Trophoblast cell (in vitro differentiated cells and primary cell): ENCODE measurements around the gene METTL23.

ENCODE experiments used
- DNase-seq, 2 donors: peaks; one replicate each; pipeline ENCODE4 v3.0.0-alpha.2; 2016
- H2AFZ ChIP-seq: 2 replicates; pipeline ENCODE4 v1.6.1; 2013; ENCODE audit warnings: low read length, moderate library complexity, mild to moderate bottlenecking; ENCODE audit not compliant: insufficient read depth, poor library complexity
- H2AK5ac ChIP-seq: 2 replicates; pipeline ENCODE4 v1.6.1; 2013; ENCODE audit warnings: mild to moderate bottlenecking, low read length
- H2BK120ac ChIP-seq: 2 replicates; pipeline ENCODE4 v1.6.1; 2013; ENCODE audit warnings: low read length, mild to moderate bottlenecking, moderate library complexity; ENCODE audit not compliant: insufficient read depth, poor library complexity
- H2BK12ac ChIP-seq: 2 replicates; pipeline ENCODE4 v1.6.1; 2013; ENCODE audit warnings: mild to moderate bottlenecking, low read length, moderate library complexity
- H2BK5ac ChIP-seq: 2 replicates; pipeline ENCODE4 v1.6.1; 2013; ENCODE audit warnings: low read length, low read depth, moderate library complexity, mild to moderate bottlenecking; ENCODE audit not compliant: poor library complexity
- H3K14ac ChIP-seq: 2 replicates; pipeline ENCODE4 v1.6.1; 2013; ENCODE audit warnings: mild to moderate bottlenecking, low read length
- H3K18ac ChIP-seq: 2 replicates; pipeline ENCODE4 v1.6.1; 2013; ENCODE audit warnings: mild to moderate bottlenecking, low read length
- H3K23ac ChIP-seq: 2 replicates; pipeline ENCODE4 v1.6.1; 2013; ENCODE audit warnings: low read length
- H3K27ac ChIP-seq: 2 replicates; pipeline ENCODE4 v1.5.1; 2013; ENCODE audit warnings: low read depth, mild to moderate bottlenecking, inconsistent platforms, low read length, moderate library complexity
- H3K27me3 ChIP-seq: 2 replicates; pipeline ENCODE4 v1.6.1; 2013; ENCODE audit warnings: inconsistent platforms, mild to moderate bottlenecking, low read length, moderate library complexity; ENCODE audit not compliant: insufficient read depth
- H3K36me3 ChIP-seq, 2 experiments: 1 replicate in 1 of 2; 2 replicates in 1 of 2; pipeline ENCODE4 v1.6.1; 2013; ENCODE audit warnings: low read length in 2 of 2, mild to moderate bottlenecking in 2 of 2, moderate library complexity in 1 of 2; ENCODE audit not compliant: insufficient read depth in 2 of 2, control insufficient read depth in 1 of 2
- H3K4ac ChIP-seq: 2 replicates; pipeline ENCODE4 v1.6.1; 2013; ENCODE audit warnings: low read depth, mild to moderate bottlenecking, low read length, moderate library complexity
- H3K4me1 ChIP-seq, 2 experiments: 1 replicate in 1 of 2; 2 replicates in 1 of 2; pipeline ENCODE4 v1.6.1; 2013; ENCODE audit warnings: low read length in 2 of 2, mild to moderate bottlenecking in 2 of 2, moderate library complexity in 1 of 2; ENCODE audit not compliant: insufficient read depth in 2 of 2, control insufficient read depth in 1 of 2
- H3K4me2 ChIP-seq: 2 replicates; pipeline ENCODE4 v1.6.1; 2013; ENCODE audit warnings: inconsistent platforms, mild to moderate bottlenecking, low read length, moderate library complexity
- H3K4me3 ChIP-seq: 2 replicates; pipeline ENCODE4 v1.5.1; 2013; ENCODE audit warnings: mild to moderate bottlenecking, low read depth, low read length, inconsistent platforms
- H3K79me1 ChIP-seq: one replicate; pipeline ENCODE4 v1.6.1; 2013; ENCODE audit warnings: low read length
- H3K79me2 ChIP-seq: 2 replicates; pipeline ENCODE4 v1.6.1; 2013; ENCODE audit warnings: low read length, mild to moderate bottlenecking; ENCODE audit not compliant: control insufficient read depth, insufficient read depth, poor library complexity
- H3K9ac ChIP-seq: 2 replicates; pipeline ENCODE4 v1.6.1; 2013; ENCODE audit warnings: mild to moderate bottlenecking, low read length
- H3K9me3 ChIP-seq: 2 replicates; pipeline ENCODE4 v1.6.1; 2013; ENCODE audit warnings: low read depth, mild to moderate bottlenecking, control low read depth, inconsistent platforms, low read length; ENCODE audit not compliant: insufficient read depth
- H4K12ac ChIP-seq: 2 replicates; pipeline ENCODE4 v1.6.1; 2013; ENCODE audit warnings: low read depth, mild to moderate bottlenecking, low read length, moderate library complexity
- H4K8ac ChIP-seq: 2 replicates; pipeline ENCODE4 v1.6.1; 2013; ENCODE audit warnings: low read depth, mild to moderate bottlenecking, low read length, moderate library complexity
- H4K91ac ChIP-seq: one replicate; pipeline ENCODE4 v1.6.1; 2013; ENCODE audit warnings: low read depth, mild to moderate bottlenecking, low read length, moderate library complexity
- WGBS: extraction: QIAGEN DNeasy Blood & Tissue Kit; methylation state at CpG from one replicate; pipeline ENCODE4 v1.1.7; 2013; ENCODE audit warnings: missing lambda C conversion rate; ENCODE audit not compliant: insufficient read length, insufficient coverage; ENCODE audit errors: extremely low coverage; 5-methylcytosine and 5-hydroxymethylcytosine counted together

The METTL23 gene

DNA sequence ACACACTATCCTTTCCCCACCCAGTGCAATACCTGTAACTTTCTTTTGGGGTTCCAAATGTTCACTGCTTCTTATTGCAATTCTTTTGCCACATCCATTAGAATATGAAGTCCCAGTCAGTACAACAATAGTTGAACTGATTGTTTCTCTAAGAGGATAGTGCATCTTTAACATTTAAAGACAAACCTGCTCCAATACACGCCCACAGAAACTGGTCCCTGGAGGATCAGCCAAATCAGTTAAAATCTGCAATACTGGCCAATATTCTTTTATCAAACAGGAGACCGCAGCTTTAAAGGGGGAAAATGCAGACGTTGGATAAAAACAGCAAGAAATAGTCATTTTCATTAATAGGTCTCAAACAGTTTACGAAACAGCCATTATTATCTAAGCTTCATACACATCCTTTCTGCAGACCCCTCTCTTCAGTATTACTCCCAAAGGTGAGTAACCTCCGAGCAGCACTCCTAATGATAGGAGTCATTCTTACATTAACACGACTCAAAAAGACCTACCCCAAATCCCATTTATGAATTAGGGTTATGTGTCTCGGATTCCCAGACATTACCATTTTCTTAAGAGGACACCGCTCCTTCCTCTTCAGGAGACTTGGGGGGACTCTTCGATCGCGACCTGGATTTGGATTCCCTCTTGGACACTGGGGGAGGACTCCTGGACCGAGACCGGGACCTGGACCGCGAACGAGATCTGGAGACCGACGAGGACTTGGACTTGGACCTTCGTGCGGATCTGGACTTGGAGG is 9.1 kb downstream of the METTL23 start:
- H2AK5ac ChIP-seq, result peak overlapping the region; percentile 97
- peaks cover 10 to 22% of the 10 kb centered on the region in 2 experiments for H3K36me3 ChIP-seq
- H3K27me3 ChIP-seq, result no peaks in the 10 kb centered on the region
- peak overlapping the region; percentile 96 for H3K27ac ChIP-seq
- H4K12ac ChIP-seq, result peak overlapping the region; percentile 55
- H3K23ac ChIP-seq, result no peak overlapping the region
- peak overlapping the region; percentile 11 for H2AFZ ChIP-seq
- peak overlapping the region; percentile 96 for H4K8ac ChIP-seq
- no CpG with 5 or more reads among the region's 20 CpGs for WGBS
- peaks cover 0 to 2% of the 10 kb centered on the region in 2 experiments for H3K4me1 ChIP-seq
- peak overlapping the region; percentile 81 for H2BK120ac ChIP-seq
- H3K4me2 ChIP-seq, result peak overlapping the region; percentile 55
- peak overlapping the region; percentile 99 for H3K18ac ChIP-seq
- peak overlapping the region; percentile 91 for H3K9ac ChIP-seq
- no peak overlapping the region for H2BK12ac ChIP-seq
- H4K91ac ChIP-seq, result peak overlapping the region; percentile 98
- H3K79me2 ChIP-seq, result peaks cover 18% of the 10 kb centered on the region
- no peaks in the 10 kb centered on the region for H3K9me3 ChIP-seq
- peak overlapping the region; percentile 97 for H3K4me3 ChIP-seq
- no peak for DNase-seq
- H2BK5ac ChIP-seq, result peak overlapping the region; percentile 90
- H3K14ac ChIP-seq, result peak overlapping the region; percentile 100
- peaks cover 17% of the 10 kb centered on the region for H3K79me1 ChIP-seq
- H3K4ac ChIP-seq, result peak overlapping the region; percentile 89

DNA sequence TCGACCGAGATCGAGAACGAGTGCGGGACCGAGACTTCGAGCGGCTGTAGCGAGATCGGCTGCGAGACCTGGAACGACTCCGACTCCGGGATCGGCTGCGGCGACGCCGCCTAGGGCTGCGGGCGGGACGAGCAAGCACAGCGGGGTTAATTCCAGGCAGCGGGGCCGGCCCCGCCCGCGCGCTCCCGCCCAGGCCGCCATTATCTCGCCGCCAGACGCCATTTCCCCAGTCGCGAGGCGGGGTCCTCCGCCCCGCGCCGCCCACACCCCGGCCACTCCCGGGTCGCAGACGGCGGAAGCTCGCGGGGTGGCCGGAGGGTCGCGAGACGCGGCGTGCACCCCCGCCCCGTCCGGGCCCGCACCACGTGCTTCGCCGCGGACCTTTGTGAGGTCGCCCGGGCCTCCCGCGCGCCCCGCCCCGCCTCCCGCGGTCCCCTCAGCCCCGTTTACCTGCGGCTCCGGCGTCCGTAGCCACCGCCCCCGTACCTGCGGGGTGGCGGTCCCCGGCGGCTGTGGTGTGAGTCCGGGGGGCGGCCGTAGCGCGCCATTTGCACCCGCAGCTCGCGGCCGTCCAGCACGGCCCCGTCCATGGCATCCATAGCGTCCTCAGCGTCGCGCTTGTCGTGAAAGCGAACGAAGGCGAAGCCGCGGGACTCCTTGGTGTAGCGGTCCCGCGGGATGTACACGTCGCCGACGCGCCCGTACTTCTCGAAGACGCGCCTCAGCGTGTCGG is 9.9 kb downstream of the METTL23 start:
- Histone ChIP-seq H3K18ac (peak overlapping the region; percentile 99), H3K9ac (peak overlapping the region; percentile 91), H3K23ac (no peak overlapping the region), H3K27ac (peak overlapping the region; percentile 96), H3K79me1 (peaks cover 17% of the 10 kb centered on the region), H2AFZ (peak overlapping the region; percentile 30), H3K4me2 (peak overlapping the region; percentile 55), H3K14ac (peak overlapping the region; percentile 100), H3K4me3 (peak overlapping the region; percentile 97), H4K8ac (peak overlapping the region; percentile 96), H4K12ac (peak overlapping the region; percentile 65), H3K4ac (peak overlapping the region; percentile 89), H2BK12ac (peak overlapping the region; percentile 67), H4K91ac (peak overlapping the region; percentile 98), H3K9me3 (no peaks in the 10 kb centered on the region), H2BK120ac (peak overlapping the region; percentile 81), H3K27me3 (no peaks in the 10 kb centered on the region), H3K4me1 (peaks cover 0 to 2% of the 10 kb centered on the region in 2 experiments), H2AK5ac (peak overlapping the region; percentile 99), H3K79me2 (peaks cover 18% of the 10 kb centered on the region), H3K36me3 (peaks cover 10 to 20% of the 10 kb centered on the region in 2 experiments), H2BK5ac (peak overlapping the region; percentile 90)
- no CpG with 5 or more reads among the region's 117 CpGs for WGBS
- DNase-seq, result peak; percentile 59 to 73

DNA sequence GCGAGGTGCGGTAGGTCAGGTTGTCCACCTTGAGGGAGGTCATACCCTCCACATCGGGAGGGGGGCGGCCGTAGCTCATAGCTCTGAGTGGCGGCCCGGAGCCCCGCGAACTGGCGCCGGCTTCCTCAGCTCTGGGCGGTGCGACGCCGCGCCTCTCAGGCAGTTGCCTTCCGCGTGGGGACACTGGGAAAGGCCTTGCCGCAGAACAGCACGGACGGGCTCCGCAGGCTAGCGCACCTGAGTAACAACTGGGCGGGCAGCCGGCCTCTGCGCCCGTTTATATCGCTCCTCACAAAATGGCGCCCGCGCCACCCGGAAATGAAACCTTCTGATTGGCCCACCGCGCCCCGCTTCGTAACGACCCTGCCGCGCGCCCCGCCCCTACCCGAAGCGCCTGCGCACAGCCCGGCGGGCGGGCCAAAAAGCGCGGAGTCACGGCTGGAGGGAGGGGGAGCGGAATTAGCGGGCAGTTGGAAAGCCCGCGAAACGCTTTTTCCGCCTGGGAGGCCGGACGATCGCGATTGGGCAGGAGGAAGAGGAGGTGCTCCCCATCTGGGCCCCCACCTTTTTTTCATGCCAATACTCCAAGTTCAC is 10.5 kb downstream of the METTL23 start, which contains the start of gene SRSF2:
Gene SRSF2, minus strand, starts transcription at position 250 of the 594 bp plus-strand sequence. Its CDS starts 171 bp downstream, at position 79.
- peak within 1 kb of the TSS; percentile 96 for H3K4ac ChIP-seq
- peak within 1 kb of the TSS; percentile 99 for H2AK5ac ChIP-seq
- H2BK12ac ChIP-seq, result peak within 1 kb of the TSS; percentile 67
- H4K12ac ChIP-seq, result peak within 1 kb of the TSS; percentile 96
- H3K14ac ChIP-seq, result peak within 1 kb of the TSS; percentile 100
- H3K23ac ChIP-seq, result no peak within 1 kb of the TSS
- no CpG with 5 or more reads among the region's 60 CpGs for WGBS
- H2BK120ac ChIP-seq, result peak within 1 kb of the TSS; percentile 98
- H3K27ac ChIP-seq, result peak within 1 kb of the TSS; percentile 99
- H3K9ac ChIP-seq, result peak within 1 kb of the TSS; percentile 96
- H3K9me3 ChIP-seq, result no peaks in the 10 kb centered on the region
- peak within 1 kb of the TSS; percentile 99 for H3K18ac ChIP-seq
- peak; percentile 97 to 99 for DNase-seq
- H2BK5ac ChIP-seq, result peak within 1 kb of the TSS; percentile 99
- peak within 1 kb of the TSS; percentile 97 for H3K4me3 ChIP-seq
- H3K36me3 ChIP-seq, result peaks cover 10 to 22% of the 10 kb centered on the region in 2 experiments
- H3K4me2 ChIP-seq, result peak within 1 kb of the TSS; percentile 92
- H3K79me1 ChIP-seq, result peaks cover 17% of the 10 kb centered on the region
- no peaks in the 10 kb centered on the region for H3K27me3 ChIP-seq
- H4K8ac ChIP-seq, result peak within 1 kb of the TSS; percentile 99
- peaks cover 0 to 2% of the 10 kb centered on the region in 2 experiments for H3K4me1 ChIP-seq
- peak within 1 kb of the TSS; percentile 77 for H2AFZ ChIP-seq
- peaks cover 18% of the 10 kb centered on the region for H3K79me2 ChIP-seq
- peak within 1 kb of the TSS; percentile 99 for H4K91ac ChIP-seq
